ENCODE results near the gene IMPDH2.

DNA sequence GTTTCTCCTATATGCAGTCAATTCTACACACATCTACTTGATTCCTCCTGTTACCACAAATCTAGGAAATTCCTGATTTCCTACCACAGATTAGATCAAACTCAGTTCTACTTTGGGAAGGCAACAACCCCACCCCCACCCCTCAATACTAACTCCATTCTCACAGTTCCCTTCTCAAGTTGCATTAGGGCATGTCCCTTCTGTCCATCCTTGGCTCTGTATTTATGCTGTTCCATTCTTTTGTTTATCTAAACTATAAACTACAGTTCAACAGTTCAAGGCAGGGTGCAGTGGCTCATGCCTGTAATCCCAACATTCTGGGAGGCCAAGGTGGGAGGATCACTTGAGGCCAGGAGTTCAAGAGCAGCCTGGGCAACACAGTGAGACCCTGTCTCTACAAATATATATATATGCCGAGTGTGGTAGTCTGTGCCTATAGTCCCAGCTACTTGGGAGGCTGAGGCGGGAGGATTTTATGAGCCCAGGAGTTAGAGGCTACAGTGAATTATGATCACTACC lies 25.2 kb upstream of the IMPDH2 start:
- TF ChIP-seq POLR2A (IDR thresholded peaks at IDR 0.05) (no peak), EP300 (IDR thresholded peaks at IDR 0.05) (no peak), CTCF (IDR thresholded peaks at IDR 0.05) (no peak), POLR2AphosphoS5 (IDR thresholded peaks at IDR 0.05) (no peak)
